NCI-H1930 (cell line): ENCODE measurements around the gene C1orf21.

ENCODE experiments used
- DNase-seq, 2 experiments: peaks; one replicate each; lab custom pipeline; 2025; lab: John Stamatoyannopoulos, UW

The C1orf21 gene

GRCh38 chr1:184412472-184412871 lies 25.6 kb downstream of the C1orf21 start:
- no peak for DNase-seq

GRCh38 chr1:184416481-184416880 lies 29.7 kb downstream of the C1orf21 start:
- DNase-seq, result no peak

DNA sequence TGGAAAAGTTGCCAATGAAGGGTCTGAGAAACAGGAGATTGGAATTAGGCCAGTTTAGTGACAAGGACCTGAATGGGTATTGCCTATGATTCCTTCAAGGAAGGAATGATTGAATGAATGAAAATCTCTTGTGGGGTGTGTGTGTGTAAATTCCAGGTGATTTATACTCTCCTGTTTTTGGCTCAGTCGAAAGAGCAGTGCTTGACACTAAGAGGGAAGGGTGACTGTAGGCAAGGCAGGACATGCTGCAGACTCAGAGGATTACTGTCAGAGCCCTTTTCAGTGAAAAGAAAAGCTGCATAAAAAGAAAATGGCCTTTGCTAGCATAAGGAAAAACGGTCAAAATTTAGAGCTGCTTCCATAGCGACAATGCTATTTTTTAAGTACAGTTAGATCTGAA lies 30.1 kb downstream of the C1orf21 start:
- no peak for DNase-seq

- DNase-seq, result no peak
These were observed 31.1 kb downstream of the C1orf21 start for GRCh38 chr1:184417916-184418315.

GRCh38 chr1:184418652-184419349 lies 32.0 kb downstream of the C1orf21 start:
- DNase-seq, result no peak

DNA sequence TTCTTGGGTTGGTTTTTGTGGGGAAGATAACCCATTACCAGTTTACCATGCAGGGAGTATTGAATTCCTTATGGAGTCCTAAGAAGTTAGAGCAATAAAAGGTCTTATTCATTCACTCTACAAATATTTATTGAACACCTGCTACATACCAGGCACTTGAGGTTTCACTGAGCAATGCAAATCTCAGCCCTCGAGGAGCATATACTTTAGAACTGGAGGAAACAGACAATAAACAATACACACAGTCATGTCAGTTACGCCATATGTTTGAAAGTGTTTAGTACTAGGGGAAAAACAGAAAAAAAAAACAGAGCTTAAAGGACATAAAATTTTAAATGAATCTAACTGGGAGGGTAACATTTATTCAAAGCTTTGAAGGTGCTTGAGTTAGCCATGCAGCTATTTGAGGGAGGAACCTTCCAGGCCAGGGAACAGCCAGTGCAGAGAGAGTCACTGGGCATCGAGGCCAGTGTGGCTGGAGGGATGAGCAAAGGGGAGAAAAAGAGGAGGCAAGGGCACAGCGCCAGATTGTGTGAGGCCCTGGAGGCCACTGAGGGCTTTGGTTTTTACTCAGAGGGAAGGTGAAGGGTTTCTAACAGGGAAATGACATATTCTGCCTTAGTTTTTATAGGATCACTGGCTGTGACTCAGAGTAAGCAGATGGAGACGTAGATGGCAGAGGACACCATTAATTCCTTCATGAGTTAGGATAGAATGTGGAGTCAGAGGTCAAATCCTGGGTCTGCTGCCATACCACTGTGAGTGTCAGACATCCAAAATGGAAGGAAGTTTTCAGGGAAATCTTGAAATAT lies 32.7 kb downstream of the C1orf21 start:
- no peak for DNase-seq

GRCh38 chr1:184422490-184423233 lies 35.8 kb downstream of the C1orf21 start:
- DNase-seq, result no peak

- no peak for DNase-seq
These were observed 36.8 kb downstream of the C1orf21 start for GRCh38 chr1:184423649-184424048.

GRCh38 chr1:184424157-184424556 lies 37.3 kb downstream of the C1orf21 start:
- no peak for DNase-seq

- no peak for DNase-seq
These were observed 38.1 kb downstream of the C1orf21 start for GRCh38 chr1:184424945-184425344.

- DNase-seq, result no peak
These were observed 38.8 kb downstream of the C1orf21 start for GRCh38 chr1:184425449-184426277.

DNA sequence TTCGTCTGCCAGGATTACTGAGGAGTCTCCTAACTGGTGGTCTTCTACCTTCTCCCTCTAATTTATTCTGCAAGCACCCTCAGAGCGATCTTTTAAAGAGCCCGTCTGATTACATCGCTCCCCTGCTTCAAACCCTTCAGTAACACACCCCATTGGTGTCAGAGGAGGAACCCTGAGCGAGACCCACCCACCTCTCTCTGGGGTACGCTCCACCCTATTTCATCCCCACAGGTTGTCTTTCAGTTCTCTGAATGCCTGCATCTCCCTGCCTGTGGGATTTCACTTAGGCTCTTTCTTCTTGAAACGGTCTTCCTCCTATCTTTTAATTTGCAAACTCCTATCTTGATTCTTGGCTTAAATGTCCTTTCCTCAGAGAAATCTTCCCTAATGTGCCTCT lies 39.4 kb downstream of the C1orf21 start:
- DNase-seq, result no peak

DNA sequence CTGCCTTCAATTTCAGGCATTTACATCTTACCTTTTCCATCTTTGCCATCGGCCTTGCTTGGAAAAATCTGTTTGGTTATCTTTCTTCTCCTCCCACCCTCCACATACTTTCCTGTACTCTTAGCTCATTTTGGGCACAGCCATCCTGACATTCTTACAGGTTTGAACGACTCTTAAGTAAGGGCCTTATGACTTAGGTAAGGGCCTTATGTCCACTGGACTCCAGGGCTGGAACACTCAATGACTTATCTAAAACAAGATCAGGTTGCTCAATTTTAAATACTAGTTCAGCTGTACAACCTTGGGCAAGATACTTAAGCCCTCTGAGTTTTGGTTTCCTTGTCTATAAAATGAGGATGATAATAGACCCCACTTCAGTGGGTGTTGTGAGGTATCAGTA lies 40.9 kb downstream of the C1orf21 start:
- DNase-seq, result no peak

GRCh38 chr1:184428604-184429003 lies 41.8 kb downstream of the C1orf21 start:
- DNase-seq, result no peak

DNA sequence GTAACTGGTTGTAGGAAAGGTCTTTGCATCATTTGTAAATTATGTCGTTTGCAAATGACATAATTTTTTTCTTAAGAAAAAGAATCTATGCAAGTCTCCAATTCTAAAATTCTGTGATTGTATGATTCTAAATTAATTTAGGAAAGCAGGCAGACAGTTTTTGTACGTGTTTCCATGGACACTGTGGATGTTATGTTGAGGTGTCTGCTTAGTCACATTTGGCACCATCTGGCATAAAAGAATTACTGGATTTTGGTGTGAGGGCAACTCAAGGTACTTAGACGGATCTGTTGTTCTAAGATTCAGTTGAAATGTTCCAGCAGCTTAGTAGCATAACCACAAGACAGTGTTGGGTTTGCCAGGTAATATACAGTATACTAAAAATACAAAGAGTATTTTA lies 42.5 kb downstream of the C1orf21 start:
- no peak for DNase-seq

- no peak for DNase-seq
These were observed 47.2 kb downstream of the C1orf21 start for GRCh38 chr1:184433956-184434502.

GRCh38 chr1:184437291-184437690 lies 50.5 kb downstream of the C1orf21 start:
- no peak for DNase-seq

- DNase-seq, result no peak
These were observed 51.5 kb downstream of the C1orf21 start for GRCh38 chr1:184438363-184438762.

GRCh38 chr1:184442260-184442659 lies 55.4 kb downstream of the C1orf21 start:
- DNase-seq, result no peak

DNA sequence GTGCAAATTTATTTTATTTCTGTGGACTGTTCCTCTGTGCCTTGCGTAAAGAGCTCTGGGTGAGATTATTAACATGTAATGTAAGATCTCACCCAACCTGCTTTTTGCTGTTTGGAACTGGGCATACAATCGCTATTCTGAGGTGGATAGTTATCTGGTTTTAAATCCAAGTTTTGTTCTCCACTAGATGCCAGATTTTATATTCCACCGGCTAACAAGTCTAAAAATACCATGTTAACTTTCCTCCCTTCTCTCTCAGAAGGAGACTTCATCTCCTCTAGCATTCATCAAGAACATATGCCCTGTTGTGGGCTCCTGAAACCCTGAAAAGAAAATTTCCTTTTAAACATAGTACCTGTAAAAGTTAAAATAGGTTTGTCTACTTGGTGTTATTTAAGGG lies 56.4 kb downstream of the C1orf21 start:
- no peak for DNase-seq

DNA sequence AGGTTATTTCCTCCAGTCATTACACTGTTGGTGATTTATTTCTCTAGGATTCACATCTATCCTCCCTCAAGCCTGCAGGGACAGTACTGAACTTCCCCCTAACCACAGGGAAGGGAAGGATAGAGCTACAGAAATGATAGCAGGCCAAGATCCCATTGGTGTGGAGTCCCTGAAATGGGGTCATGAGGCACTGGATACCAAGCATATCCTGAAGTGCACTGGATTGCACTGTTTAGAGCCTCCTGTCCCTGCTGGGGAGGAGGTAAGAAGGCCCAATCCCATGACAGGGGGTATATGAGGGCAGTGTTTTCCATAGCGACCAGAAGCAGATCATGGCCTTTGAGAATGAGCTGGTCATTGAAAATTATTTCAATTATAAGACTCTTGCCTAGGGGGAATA lies 56.8 kb downstream of the C1orf21 start:
- no peak for DNase-seq

DNA sequence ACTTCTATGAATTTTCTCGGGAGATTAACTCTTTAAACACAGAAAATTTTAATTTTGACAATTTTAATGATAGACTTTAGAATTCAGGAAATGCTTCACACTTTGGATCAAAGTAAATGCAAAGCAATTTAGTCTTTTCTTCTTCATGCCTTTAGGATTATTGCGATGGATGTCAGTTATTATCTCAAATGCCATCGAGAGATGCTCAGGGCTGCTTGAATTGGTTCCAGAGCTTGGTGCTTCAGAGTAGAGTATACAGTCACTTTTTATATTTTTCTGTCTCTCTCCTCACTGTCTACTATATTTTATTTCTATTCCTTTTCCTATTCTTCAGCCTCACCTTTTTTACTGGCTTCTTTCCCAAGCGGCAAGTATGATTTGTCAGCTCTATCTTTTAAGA lies 59.2 kb downstream of the C1orf21 start:
- DNase-seq, result no peak
